Measurements from ENCODE around the gene CMSS1. TPM values are rescaled to one million over a fixed set of nuclear protein-coding genes. Genes with fewer than 3 reads are reported as not detected.

The CMSS1 gene
- total and polyA plus RNA-seq, 9 donors, result 14.5 to 54.0 (median 24.9) TPM

GRCh38 chr3:99863588-99863987 is 45.9 kb downstream of the CMSS1 start:
- Histone ChIP-seq H3K4me3 (no peak overlapping the region), H3K9me3 (no peaks in the 10 kb centered on the region), H3K27ac (no peak overlapping the region), H3K4me1 (ENCODE audit: insufficient read depth) (peaks cover 24% of the 10 kb centered on the region), H3K36me3 (no peaks in the 10 kb centered on the region), H3K27me3 (no peaks in the 10 kb centered on the region)
- intact Hi-C loops (cut with DNase I), result no loop called here
- TF ChIP-seq EP300 (IDR thresholded peaks at IDR 0.05) (no peak), POLR2A (IDR thresholded peaks at IDR 0.05) (no peak), CTCF (IDR thresholded peaks at IDR 0.05) (no peak)
- 73 to 84% (median 73%) methylated on average over 2 of the region's 2 CpGs for WGBS, 3 donors
- DNase-seq, result no peak

- TF ChIP-seq POLR2A (IDR thresholded peaks at IDR 0.05) (no peak), EP300 (IDR thresholded peaks at IDR 0.05) (no peak), CTCF (IDR thresholded peaks at IDR 0.05) (no peak)
Measured at GRCh38 chr3:99864289-99864688, 46.6 kb downstream of the CMSS1 start.

GRCh38 chr3:99865321-99865720 is 47.7 kb downstream of the CMSS1 start:
- no peaks in the 10 kb centered on the region for H3K9me3 ChIP-seq
- intact Hi-C loops (cut with DNase I), result no loop called here
- H3K4me1 ChIP-seq (ENCODE audit: insufficient read depth), result peaks cover 29% of the 10 kb centered on the region
- no peaks in the 10 kb centered on the region for H3K27me3 ChIP-seq
- no peak for DNase-seq
- TF ChIP-seq CTCF (IDR thresholded peaks at IDR 0.05), result no peak
- no peak for TF ChIP-seq EP300 (IDR thresholded peaks at IDR 0.05)
- no peak for TF ChIP-seq POLR2A (IDR thresholded peaks at IDR 0.05)
- 59 to 65% (median 64%) methylated on average over 1 of the region's 1 CpG for WGBS, 3 donors
- H3K27ac ChIP-seq, result no peak overlapping the region
- H3K36me3 ChIP-seq, result no peaks in the 10 kb centered on the region
- no peak overlapping the region for H3K4me3 ChIP-seq

More at GRCh38 chr3:99864289-99864688, 46.6 kb downstream of the CMSS1 start:
- Histone ChIP-seq H3K27ac (no peak overlapping the region), H3K9me3 (no peaks in the 10 kb centered on the region), H3K4me3 (no peak overlapping the region), H3K27me3 (no peaks in the 10 kb centered on the region), H3K4me1 (ENCODE audit: insufficient read depth) (peaks cover 25% of the 10 kb centered on the region), H3K36me3 (no peaks in the 10 kb centered on the region)
- intact Hi-C loops (cut with DNase I), result no loop called here
- WGBS, 3 donors, result 87 to 100% (median 95%) methylated on average over 2 of the region's 2 CpGs
- DNase-seq, result no peak

DNA sequence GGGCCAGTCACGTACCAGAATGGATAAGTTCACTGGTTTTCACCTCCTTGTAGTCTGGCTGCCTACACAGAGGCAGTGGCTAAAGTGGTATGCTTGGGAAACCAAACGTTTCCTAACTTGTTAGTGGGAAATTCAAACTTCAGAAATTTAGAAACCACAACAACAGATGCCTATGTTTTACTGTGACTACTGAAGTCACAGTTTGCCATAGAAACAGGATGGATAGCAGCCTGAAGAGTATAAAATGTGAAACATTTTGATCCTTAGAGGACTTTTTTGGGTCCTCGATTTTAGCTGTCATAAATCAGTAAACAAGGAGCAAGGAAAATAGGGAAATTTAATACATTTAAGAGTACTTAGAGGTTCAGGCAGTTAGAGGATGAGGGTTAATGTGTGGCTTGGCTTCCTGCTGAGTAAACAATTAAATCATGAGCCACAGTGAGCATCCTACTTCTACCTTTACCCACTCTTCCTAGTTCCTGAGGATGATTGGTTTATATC is 48.6 kb downstream of the CMSS1 start:
- no peak for DNase-seq
- Histone ChIP-seq H3K9me3 (no peaks in the 10 kb centered on the region), H3K27me3 (no peaks in the 10 kb centered on the region), H3K4me3 (no peak overlapping the region), H3K27ac (peak overlapping the region in 1 of 2 donors; percentile 22), H3K4me1 (ENCODE audit: insufficient read depth) (peaks cover 29% of the 10 kb centered on the region), H3K36me3 (no peaks in the 10 kb centered on the region)
- intact Hi-C loops (cut with DNase I), result no loop called here
- 5 to 23% (median 16%) methylated on average over 3 of the region's 3 CpGs for WGBS, 3 donors
- TF ChIP-seq EP300 (IDR thresholded peaks at IDR 0.05), result no peak

DNA sequence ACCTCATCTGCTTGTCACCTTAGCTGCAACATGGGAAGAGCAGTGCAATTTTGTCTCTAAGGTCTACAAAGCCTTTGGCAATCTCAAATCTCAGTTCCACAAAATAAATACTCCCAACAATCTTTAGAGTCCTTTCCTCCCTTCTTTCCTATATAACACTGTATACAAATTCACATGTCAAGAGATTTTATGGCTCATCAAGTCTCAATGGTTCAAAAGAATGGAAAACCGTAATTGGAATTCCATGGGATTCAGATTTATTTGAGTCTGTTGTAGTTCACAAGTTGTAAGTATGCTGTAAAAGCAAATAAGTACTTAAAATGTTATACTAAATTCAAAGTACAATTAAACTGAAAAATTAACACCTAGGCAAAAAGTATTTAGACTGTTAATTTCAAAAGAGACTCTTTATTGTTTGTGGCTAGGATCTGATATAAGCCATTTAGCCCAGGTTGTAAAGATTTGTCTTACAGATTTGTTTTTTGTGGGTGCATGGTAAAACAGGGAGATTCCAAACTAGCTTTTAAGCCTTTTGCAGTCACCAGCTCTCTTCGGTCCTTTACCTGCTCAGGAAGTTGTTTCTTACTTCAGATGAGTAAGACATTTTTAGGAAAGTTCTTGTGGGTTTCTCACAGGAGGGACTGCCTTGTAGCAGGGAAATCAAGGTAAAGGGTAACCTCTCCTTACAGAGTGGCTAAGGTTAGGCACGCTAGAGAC is 50.1 kb downstream of the CMSS1 start:
- Histone ChIP-seq H3K36me3 (no peaks in the 10 kb centered on the region), H3K27ac (peak overlapping the region in 1 of 2 donors; percentile 69), H3K4me1 (ENCODE audit: insufficient read depth) (peaks cover 28% of the 10 kb centered on the region), H3K27me3 (no peaks in the 10 kb centered on the region), H3K9me3 (no peaks in the 10 kb centered on the region), H3K4me3 (no peak overlapping the region)
- no peak for DNase-seq
- TF ChIP-seq POLR2A (IDR thresholded peaks at IDR 0.05), result no peak
- no peak for TF ChIP-seq CTCF (IDR thresholded peaks at IDR 0.05)
- TF ChIP-seq EP300 (IDR thresholded peaks at IDR 0.05), result no peak
- WGBS, 3 donors, result 49 to 71% (median 62%) methylated on average over 3 of the region's 3 CpGs
- intact Hi-C loops (cut with DNase I), result no loop called here
